Kidney (tissue), 14 donors: ENCODE measurements around the gene ZNF423. TPM values are rescaled to one million over a fixed set of nuclear protein-coding genes. Genes with fewer than 3 reads are reported as not detected.

Experiments
- DNase-seq, 5 donors: peaks; one replicate each; pipeline ENCODE4 v3.0.0-alpha.2; 2013 to 2020
- FAIRE-seq: peaks from 2 replicates; lab custom pipeline; 2012; peaks lifted over from hg19 to GRCh38; lab: Jason Lieb, UNC
- H3K27ac ChIP-seq, 2 donors: one replicate each; pipeline ENCODE4 v1.7.0; 2013; ENCODE audit warnings: low read depth in 2 of 2, low read length in 2 of 2, inconsistent platforms in 1 of 2
- H3K27me3 ChIP-seq: one replicate; pipeline ENCODE4 v1.7.1; 2013; ENCODE audit warnings: low read length, inconsistent platforms; ENCODE audit not compliant: control insufficient read depth, insufficient read depth
- H3K36me3 ChIP-seq, 3 donors: one replicate each; pipeline versions ENCODE4 v1.7.0 to v1.7.1; 2013; ENCODE audit warnings: low read length in 3 of 3, control low read depth in 1 of 3, inconsistent platforms in 1 of 3; ENCODE audit not compliant: insufficient read depth in 3 of 3, control insufficient read depth in 2 of 3
- H3K4me1 ChIP-seq, 3 donors: one replicate each; pipeline versions ENCODE4 v1.7.0 to v1.7.1; 2013; ENCODE audit warnings: low read length in 3 of 3, inconsistent platforms in 1 of 3, low read depth in 1 of 3; ENCODE audit not compliant: control insufficient read depth in 2 of 3, insufficient read depth in 2 of 3
- H3K4me3 ChIP-seq, 3 donors: one replicate each; pipeline versions ENCODE4 v1.7.0 to v1.8.1; 2013; ENCODE audit warnings: low read length in 3 of 3, control low read depth in 1 of 3, inconsistent platforms in 1 of 3
- H3K9ac ChIP-seq, 3 donors: one replicate each; pipeline versions ENCODE4 v1.7.0 to v1.7.1; 2013; ENCODE audit warnings: low read length in 3 of 3, control low read depth in 1 of 3, inconsistent platforms in 1 of 3
- H3K9me3 ChIP-seq, 3 donors: one replicate each; pipeline versions ENCODE4 v1.7.0 to v1.7.1; 2013; ENCODE audit warnings: low read length in 3 of 3, control low read depth in 1 of 3, inconsistent platforms in 1 of 3; ENCODE audit not compliant: control insufficient read depth in 2 of 3, insufficient read depth in 1 of 3
- intact Hi-C: fragments of 100-400 bp; cut with DNase I; formaldehyde crosslinking; loops from one replicate; pipeline ENCODE4 v1.11.1; 2022
- polyA plus RNA-seq: library from polyadenylated mRNA; stranded (reverse); fragments of 350-450 nt; fragmentation: Illumina TruSeq; extraction: RNeasy Lipid Tissue Mini Kit (QIAGEN cat#74804); gene quantifications from one replicate; pipeline ENCODE4 v1.2.3, GENCODE V29; 2014; ENCODE audit warnings: low read depth, low replicate concordance; ENCODE audit not compliant: insufficient read depth
- total RNA-seq: library from RNA; stranded (reverse); fragmentation: NEBNext Ultra II Directional; extraction: Animal tissue kit (Norgen Biotek cat#: 25700); gene quantifications from one replicate; pipeline ENCODE4 v1.2.1, GENCODE V29; 2021
- TF ChIP-seq, protein P1 (sequence below): IDR thresholded peaks from 3 replicates; pipeline ENCODE4 v1.5.1; 2012; ENCODE audit warnings: mild to moderate bottlenecking, moderate library complexity, borderline replicate concordance; ENCODE audit not compliant: insufficient read depth; ENCODE audit errors: extremely low read depth
- donor health status: control.
- donor health status: control.
- donor health status: control.
- donor health status: control.
- donor health status: control.
- donor health status: DM: yes; HTN: yes; CAD: no.
- donor health status: Normal renal cell carcinoma (clear cell type).

Gene ZNF423
- total and polyA plus RNA-seq, 2 donors from 2014 or later = 2.0 to 8.4 TPM

GRCh38 chr16:49788986-49789385 lies 66.9 kb downstream of the ZNF423 start:
- Histone ChIP-seq H3K9ac (no peak overlapping the region), H3K27ac (no peak overlapping the region), H3K4me3 (no peak overlapping the region), H3K27me3 (no peaks in the 10 kb centered on the region), H3K4me1 (no peaks in the 10 kb centered on the region), H3K36me3 (no peaks in the 10 kb centered on the region), H3K9me3 (no peaks in the 10 kb centered on the region)
- FAIRE-seq (no peak), DNase-seq (peak in 2 of 5 donors; percentile 41 to 42)
- TF ChIP-seq, protein P1, sequence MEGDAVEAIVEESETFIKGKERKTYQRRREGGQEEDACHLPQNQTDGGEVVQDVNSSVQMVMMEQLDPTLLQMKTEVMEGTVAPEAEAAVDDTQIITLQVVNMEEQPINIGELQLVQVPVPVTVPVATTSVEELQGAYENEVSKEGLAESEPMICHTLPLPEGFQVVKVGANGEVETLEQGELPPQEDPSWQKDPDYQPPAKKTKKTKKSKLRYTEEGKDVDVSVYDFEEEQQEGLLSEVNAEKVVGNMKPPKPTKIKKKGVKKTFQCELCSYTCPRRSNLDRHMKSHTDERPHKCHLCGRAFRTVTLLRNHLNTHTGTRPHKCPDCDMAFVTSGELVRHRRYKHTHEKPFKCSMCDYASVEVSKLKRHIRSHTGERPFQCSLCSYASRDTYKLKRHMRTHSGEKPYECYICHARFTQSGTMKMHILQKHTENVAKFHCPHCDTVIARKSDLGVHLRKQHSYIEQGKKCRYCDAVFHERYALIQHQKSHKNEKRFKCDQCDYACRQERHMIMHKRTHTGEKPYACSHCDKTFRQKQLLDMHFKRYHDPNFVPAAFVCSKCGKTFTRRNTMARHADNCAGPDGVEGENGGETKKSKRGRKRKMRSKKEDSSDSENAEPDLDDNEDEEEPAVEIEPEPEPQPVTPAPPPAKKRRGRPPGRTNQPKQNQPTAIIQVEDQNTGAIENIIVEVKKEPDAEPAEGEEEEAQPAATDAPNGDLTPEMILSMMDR = no peak
- intact Hi-C loops = no loop called here

- Histone ChIP-seq H3K36me3 (no peaks in the 10 kb centered on the region), H3K27ac (no peak overlapping the region), H3K4me3 (no peak overlapping the region), H3K9ac (no peak overlapping the region), H3K9me3 (no peaks in the 10 kb centered on the region), H3K27me3 (no peaks in the 10 kb centered on the region), H3K4me1 (no peaks in the 10 kb centered on the region)
- intact Hi-C loops = no loop called here
- FAIRE-seq = no peak
- TF ChIP-seq, protein P1 = no peak
- peak in 1 of 5 donors; percentile 37 for DNase-seq
Observed at GRCh38 chr16:49788572-49788971, 67.3 kb downstream of the ZNF423 start.

- no peak overlapping the region for H3K4me3 ChIP-seq
- TF ChIP-seq, protein P1 = no peak
Observed at GRCh38 chr16:49786926-49787557, 68.9 kb downstream of the ZNF423 start.

More at GRCh38 chr16:49786926-49787557, 68.9 kb downstream of the ZNF423 start:
- Histone ChIP-seq H3K4me1 (no peaks in the 10 kb centered on the region), H3K36me3 (no peaks in the 10 kb centered on the region), H3K9me3 (no peaks in the 10 kb centered on the region), H3K27ac (no peak overlapping the region), H3K9ac (no peak overlapping the region), H3K27me3 (no peaks in the 10 kb centered on the region)
- DNase-seq (no peak), FAIRE-seq (no peak)
- intact Hi-C loops = no loop called here
